HepG2 (cell line): ENCODE data around the gene BATF2. TPM values are rescaled to one million over a fixed set of nuclear protein-coding genes. Genes with fewer than 3 reads are reported as not detected.
A peak's percentile ranks its signal among the peaks of the same experiment; 100 is the strongest.

Experiments used
- CEBPG ChIP-seq: IDR thresholded peaks from 2 replicates; pipeline ENCODE4 v1.6.1; 2016
- GFI1 ChIP-seq: sonication (generic); formaldehyde crosslinking; IDR thresholded peaks from 2 replicates; pipeline ENCODE4 v1.5.0; 2020; ENCODE audit warnings: missing genetic modification reagents, mild to moderate bottlenecking, borderline replicate concordance
- HIVEP1 ChIP-seq: sonication (generic); formaldehyde crosslinking; IDR thresholded peaks from 2 replicates; pipeline ENCODE4 v1.4.0; 2020; ENCODE audit warnings: mild to moderate bottlenecking, missing genetic modification reagents
- RBAK ChIP-seq: sonication (generic); formaldehyde crosslinking; IDR thresholded peaks from 2 replicates; pipeline ENCODE4 v1.5.1; 2020; ENCODE audit warnings: mild to moderate bottlenecking, missing genetic modification reagents
- SALL1 ChIP-seq: sonication (generic); formaldehyde crosslinking; IDR thresholded peaks from 2 replicates; pipeline ENCODE4 v1.8.0; 2022; ENCODE audit warnings: mild to moderate bottlenecking, missing genetic modification reagents
- U2AF1 ChIP-seq: fragments of 200-400 bp; formaldehyde crosslinking; optimal IDR thresholded peaks from 2 replicates; pipeline ENCODE3; 2017; ENCODE audit warnings: mild to moderate bottlenecking, low read depth, low read length
- XRCC5 ChIP-seq: fragments of 200-400 bp; formaldehyde crosslinking; optimal IDR thresholded peaks from 2 replicates; pipeline ENCODE3; 2017; ENCODE audit warnings: mild to moderate bottlenecking, low read length
- ZNF274 ChIP-seq: sonication (generic); formaldehyde crosslinking; IDR thresholded peaks from 2 replicates; pipeline ENCODE4 v1.5.1; 2020; ENCODE audit warnings: mild to moderate bottlenecking, missing genetic modification reagents
- ZNF564 ChIP-seq: sonication (generic); formaldehyde crosslinking; IDR thresholded peaks from 2 replicates; pipeline ENCODE4 v1.8.1; 2023; ENCODE audit warnings: mild to moderate bottlenecking, missing genetic modification reagents
- ZNF615 ChIP-seq: sonication (generic); formaldehyde crosslinking; IDR thresholded peaks from 2 replicates; pipeline ENCODE4 v1.5.0; 2020; ENCODE audit warnings: mild to moderate bottlenecking, missing genetic modification reagents, borderline replicate concordance
- ZNF781 ChIP-seq: sonication (generic); formaldehyde crosslinking; IDR thresholded peaks from 2 replicates; pipeline ENCODE4 v1.5.1; 2020; ENCODE audit warnings: borderline replicate concordance, mild to moderate bottlenecking, missing genetic modification reagents; ENCODE audit errors: not compliant biosample characterization
- polyA plus RNA-seq, 8 experiments: library from polyadenylated mRNA; depleted of rRNA in 3 of 8; stranded (reverse) in 7 of 8; unstranded in 1 of 8; fragments of >200 nt; fragmentation: Illumina TruSeq in 4 of 8; extraction: Trizol in 4 of 8; gene quantifications; 2 replicates each; pipeline versions ENCODE4 v1.2.1 to v1.2.3, GENCODE V29; 2011 to 2016; ENCODE audit warnings: low read depth in 4 of 8, missing spikeins in 1 of 8, mixed read lengths in 1 of 8; ENCODE audit not compliant: insufficient read depth in 1 of 8
- total RNA-seq, 5 experiments: library from RNA; depleted of rRNA; stranded (reverse); fragments of >200 nt; fragmentation: Illumina TruSeq; extraction: Trizol; gene quantifications; 2 replicates each; pipeline ENCODE4 v1.2.3, GENCODE V29; 2016; ENCODE audit warnings: low read depth in 1 of 5
- TF ChIP-seq, protein P1 (sequence below): sonication (generic); formaldehyde crosslinking; IDR thresholded peaks from 2 replicates; pipeline ENCODE4 v1.9.0; 2022; ENCODE audit warnings: missing genetic modification reagents, mild to moderate bottlenecking, borderline replicate concordance
- TF ChIP-seq, protein P2 (sequence below): IDR thresholded peaks from 2 replicates; pipeline ENCODE4 v1.6.1; 2012; ENCODE audit warnings: low read depth, low read length, improper control_type of control experiment
- TF ChIP-seq, protein P3 (sequence below): IDR thresholded peaks from 2 replicates; pipeline ENCODE4 v1.6.1; 2016; ENCODE audit warnings: missing compliant biosample characterization, missing genetic modification reagents, borderline replicate concordance
- TF ChIP-seq, protein P4 (sequence below): sonication (generic); formaldehyde crosslinking; IDR thresholded peaks from 2 replicates; pipeline ENCODE4 v1.8.0; 2022; ENCODE audit warnings: mild to moderate bottlenecking, missing genetic modification reagents, moderate library complexity
- TF ChIP-seq, protein P5 (sequence below): sonication (generic); formaldehyde crosslinking; IDR thresholded peaks from 2 replicates; pipeline ENCODE4 v1.5.0; 2020; ENCODE audit warnings: mild to moderate bottlenecking, missing genetic modification reagents
- TF ChIP-seq, protein P6 (sequence below): sonication (generic); formaldehyde crosslinking; IDR thresholded peaks from 2 replicates; pipeline ENCODE4 v1.4.0; 2020; ENCODE audit warnings: mild to moderate bottlenecking, missing genetic modification reagents

BATF2 gene
- total and polyA plus RNA-seq, 2 of the 13 experiments (the other 11 are each of a cell fraction or from before 2014, with no cell fraction given) = 2.8 to 3.9 TPM

DNA sequence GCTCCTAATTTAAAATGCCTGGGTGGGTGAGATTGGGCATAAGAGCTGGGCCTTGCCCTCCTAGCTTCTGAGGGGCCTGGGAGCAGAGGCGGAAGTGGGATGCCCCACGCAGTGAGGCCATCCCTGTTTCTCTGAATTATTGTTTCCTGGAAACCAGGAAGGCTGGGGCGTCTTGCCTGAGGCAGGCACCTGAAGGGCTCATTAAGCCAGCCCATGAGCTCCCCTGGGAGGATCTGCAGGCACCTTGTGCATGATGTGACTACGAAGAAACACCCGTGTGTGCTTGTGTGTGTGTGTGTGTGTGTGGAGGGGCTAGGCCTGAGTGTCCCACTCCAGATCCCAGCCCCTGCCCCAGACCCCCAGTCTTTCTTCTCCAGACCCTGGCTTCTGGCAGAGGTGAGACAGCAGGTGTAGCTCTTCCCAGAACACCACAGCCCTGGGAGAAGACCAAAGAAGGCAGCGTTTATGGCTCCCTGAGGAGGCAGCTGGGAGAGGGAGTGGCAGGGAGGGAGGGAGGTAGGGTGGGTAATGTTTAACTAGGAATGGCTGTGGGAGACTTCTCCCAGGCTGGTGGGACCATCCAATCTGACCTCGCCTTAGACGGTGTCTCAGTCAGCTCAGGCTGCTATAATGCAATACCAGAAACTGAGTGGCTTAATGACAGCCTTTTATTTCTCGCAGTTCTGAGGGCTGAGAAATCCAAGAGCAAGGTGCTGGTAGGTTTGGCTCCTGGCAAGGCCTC, 2.1 kb upstream of the BATF2 start (continued):
- TF ChIP-seq, protein P1, sequence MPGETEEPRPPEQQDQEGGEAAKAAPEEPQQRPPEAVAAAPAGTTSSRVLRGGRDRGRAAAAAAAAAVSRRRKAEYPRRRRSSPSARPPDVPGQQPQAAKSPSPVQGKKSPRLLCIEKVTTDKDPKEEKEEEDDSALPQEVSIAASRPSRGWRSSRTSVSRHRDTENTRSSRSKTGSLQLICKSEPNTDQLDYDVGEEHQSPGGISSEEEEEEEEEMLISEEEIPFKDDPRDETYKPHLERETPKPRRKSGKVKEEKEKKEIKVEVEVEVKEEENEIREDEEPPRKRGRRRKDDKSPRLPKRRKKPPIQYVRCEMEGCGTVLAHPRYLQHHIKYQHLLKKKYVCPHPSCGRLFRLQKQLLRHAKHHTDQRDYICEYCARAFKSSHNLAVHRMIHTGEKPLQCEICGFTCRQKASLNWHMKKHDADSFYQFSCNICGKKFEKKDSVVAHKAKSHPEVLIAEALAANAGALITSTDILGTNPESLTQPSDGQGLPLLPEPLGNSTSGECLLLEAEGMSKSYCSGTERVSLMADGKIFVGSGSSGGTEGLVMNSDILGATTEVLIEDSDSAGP (CRISPR knock-in tag) = peak; percentile 62; the same call in 1 of the 2 replicates
- TF ChIP-seq ZNF781 (CRISPR knock-in tag) = no peak
- TF ChIP-seq, protein P2, sequence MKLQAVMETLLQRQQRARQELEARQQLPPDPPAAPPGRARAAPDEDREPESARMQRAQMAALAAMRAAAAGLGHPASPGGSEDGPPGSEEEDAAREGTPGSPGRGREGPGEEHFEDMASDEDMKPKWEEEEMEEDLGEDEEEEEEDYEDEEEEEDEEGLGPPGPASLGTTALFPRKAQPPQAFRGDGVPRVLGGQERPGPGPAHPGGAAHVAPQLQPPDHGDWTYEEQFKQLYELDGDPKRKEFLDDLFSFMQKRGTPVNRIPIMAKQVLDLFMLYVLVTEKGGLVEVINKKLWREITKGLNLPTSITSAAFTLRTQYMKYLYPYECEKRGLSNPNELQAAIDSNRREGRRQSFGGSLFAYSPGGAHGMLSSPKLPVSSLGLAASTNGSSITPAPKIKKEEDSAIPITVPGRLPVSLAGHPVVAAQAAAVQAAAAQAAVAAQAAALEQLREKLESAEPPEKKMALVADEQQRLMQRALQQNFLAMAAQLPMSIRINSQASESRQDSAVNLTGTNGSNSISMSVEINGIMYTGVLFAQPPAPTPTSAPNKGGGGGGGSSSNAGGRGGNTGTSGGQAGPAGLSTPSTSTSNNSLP = 0 out of 2 replicates have a peak, but pooled peaks have one; percentile 15
- TF ChIP-seq, protein P3, sequence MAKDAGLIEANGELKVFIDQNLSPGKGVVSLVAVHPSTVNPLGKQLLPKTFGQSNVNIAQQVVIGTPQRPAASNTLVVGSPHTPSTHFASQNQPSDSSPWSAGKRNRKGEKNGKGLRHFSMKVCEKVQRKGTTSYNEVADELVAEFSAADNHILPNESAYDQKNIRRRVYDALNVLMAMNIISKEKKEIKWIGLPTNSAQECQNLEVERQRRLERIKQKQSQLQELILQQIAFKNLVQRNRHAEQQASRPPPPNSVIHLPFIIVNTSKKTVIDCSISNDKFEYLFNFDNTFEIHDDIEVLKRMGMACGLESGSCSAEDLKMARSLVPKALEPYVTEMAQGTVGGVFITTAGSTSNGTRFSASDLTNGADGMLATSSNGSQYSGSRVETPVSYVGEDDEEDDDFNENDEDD (CRISPR knock-in tag) = peak; percentile 2; the same call in 1 of the 2 replicates
- TF ChIP-seq ZNF564 (CRISPR knock-in tag) = peak; percentile 60; the same call in 1 of the 2 replicates
- TF ChIP-seq CEBPG (CRISPR knock-in tag) = peak; percentile 38; the same call in 1 of the 2 replicates
- TF ChIP-seq, protein P4, sequence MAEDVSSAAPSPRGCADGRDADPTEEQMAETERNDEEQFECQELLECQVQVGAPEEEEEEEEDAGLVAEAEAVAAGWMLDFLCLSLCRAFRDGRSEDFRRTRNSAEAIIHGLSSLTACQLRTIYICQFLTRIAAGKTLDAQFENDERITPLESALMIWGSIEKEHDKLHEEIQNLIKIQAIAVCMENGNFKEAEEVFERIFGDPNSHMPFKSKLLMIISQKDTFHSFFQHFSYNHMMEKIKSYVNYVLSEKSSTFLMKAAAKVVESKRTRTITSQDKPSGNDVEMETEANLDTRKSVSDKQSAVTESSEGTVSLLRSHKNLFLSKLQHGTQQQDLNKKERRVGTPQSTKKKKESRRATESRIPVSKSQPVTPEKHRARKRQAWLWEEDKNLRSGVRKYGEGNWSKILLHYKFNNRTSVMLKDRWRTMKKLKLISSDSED = no peak
- TF ChIP-seq, protein P5, sequence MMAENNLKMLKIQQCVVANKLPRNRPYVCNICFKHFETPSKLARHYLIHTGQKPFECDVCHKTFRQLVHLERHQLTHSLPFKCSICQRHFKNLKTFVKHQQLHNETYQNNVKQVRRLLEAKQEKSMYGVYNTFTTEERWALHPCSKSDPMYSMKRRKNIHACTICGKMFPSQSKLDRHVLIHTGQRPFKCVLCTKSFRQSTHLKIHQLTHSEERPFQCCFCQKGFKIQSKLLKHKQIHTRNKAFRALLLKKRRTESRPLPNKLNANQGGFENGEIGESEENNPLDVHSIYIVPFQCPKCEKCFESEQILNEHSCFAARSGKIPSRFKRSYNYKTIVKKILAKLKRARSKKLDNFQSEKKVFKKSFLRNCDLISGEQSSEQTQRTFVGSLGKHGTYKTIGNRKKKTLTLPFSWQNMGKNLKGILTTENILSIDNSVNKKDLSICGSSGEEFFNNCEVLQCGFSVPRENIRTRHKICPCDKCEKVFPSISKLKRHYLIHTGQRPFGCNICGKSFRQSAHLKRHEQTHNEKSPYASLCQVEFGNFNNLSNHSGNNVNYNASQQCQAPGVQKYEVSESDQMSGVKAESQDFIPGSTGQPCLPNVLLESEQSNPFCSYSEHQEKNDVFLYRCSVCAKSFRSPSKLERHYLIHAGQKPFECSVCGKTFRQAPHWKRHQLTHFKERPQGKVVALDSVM = peak; percentile 49
- peak; percentile 25 for TF ChIP-seq XRCC5
- TF ChIP-seq GFI1 (CRISPR knock-in tag) = 0 out of 2 replicates have a peak, but pooled peaks have one; percentile 23
- peak; percentile 38; the same call in 1 of the 2 replicates for TF ChIP-seq SALL1
- TF ChIP-seq, protein P6, sequence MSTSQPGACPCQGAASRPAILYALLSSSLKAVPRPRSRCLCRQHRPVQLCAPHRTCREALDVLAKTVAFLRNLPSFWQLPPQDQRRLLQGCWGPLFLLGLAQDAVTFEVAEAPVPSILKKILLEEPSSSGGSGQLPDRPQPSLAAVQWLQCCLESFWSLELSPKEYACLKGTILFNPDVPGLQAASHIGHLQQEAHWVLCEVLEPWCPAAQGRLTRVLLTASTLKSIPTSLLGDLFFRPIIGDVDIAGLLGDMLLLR = no peak
- peak; percentile 98 for TF ChIP-seq RBAK (CRISPR knock-in tag)
- TF ChIP-seq U2AF1 = no peak
- TF ChIP-seq HIVEP1 (CRISPR knock-in tag) = 0 out of 2 replicates have a peak, but pooled peaks have one; percentile 31
- 0 out of 2 replicates have a peak, but pooled peaks have one; percentile 4 for TF ChIP-seq ZNF274 (CRISPR knock-in tag)
- TF ChIP-seq ZNF615 (CRISPR knock-in tag) = 0 out of 2 replicates have a peak, but pooled peaks have one; percentile 25
